Stimulated activated naive CD4-positive, alpha-beta T cell treated with Interleukin-2 at 50 U/mL for 16 hours (primary cell): ENCODE data around the gene ATP4B.
"Not testable (repeated sequence)": the region's sequence is repeated elsewhere in the genome, so short reads cannot be mapped to it uniquely, and the experiment has no call there.

Source experiments
- DNase-seq: peaks from one replicate; lab custom pipeline; 2025; lab: John Stamatoyannopoulos, UW

ATP4B gene

DNA sequence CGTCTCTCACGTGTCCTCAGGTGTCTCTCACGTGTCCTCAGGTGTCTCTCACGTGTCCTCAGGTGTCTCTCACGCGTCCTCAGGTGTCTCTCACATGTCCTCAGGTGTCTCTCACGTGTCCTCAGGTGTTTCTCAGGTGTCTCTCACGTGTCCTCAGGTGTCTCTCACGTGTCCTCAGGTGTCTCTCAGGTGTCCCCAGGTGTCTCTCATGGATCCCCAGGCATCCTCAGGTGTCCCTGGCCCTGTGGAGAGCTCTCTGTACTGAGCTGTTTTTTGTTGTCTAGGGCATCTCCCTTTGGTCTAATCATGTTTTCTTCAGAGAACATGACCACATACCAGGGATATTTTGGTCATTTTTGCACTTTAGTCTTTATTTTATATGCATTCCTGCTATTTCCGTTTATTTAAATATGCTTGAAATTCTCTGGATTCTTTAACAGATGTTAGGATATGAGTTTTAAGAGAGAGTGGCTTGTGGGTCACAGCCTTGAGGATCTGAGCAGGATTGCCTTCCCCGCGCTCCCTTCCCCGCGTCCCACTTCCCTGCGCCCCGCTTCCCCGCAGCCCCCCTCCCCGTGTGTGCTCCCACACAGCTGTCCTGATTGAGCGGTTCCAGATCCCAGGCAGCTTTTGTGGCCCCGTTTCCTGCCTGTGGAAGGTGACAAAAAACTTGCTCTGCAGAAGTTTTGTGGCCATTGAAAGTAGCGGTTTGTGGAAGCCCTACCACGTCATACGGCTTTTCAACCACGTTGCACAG is 31.9 kb downstream of the ATP4B start:
- DNase-seq: no peak

DNA sequence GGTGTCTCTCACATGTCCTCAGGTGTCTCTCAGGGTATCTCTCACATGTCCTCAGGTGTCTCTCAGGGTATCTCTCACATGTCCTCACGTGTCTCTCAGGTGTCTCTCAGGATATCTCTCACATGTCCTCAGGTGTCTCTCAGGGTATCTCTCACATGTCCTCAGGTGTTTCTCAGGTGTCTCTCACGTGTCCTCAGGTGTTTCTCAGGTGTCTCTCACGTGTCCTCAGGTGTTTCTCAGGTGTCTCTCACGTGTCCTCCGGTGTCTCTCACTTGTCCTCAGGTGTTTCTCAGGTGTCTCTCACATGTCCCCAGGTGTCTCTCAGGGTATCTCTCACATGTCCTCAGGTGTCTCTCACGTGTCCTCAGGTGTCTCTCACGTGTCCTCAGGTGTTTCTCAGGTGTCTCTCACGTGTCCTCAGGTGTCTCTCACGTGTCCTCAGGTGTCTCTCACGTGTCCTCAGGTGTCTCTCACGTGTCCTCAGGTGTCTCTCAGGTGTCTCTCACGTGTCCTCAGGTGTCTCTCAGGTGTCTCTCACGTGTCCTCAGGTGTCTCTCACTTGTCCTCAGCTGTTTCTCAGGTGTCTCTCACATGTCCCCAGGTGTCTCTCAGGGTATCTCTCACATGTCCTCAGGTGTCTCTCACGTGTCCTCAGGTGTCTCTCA is 33.2 kb downstream of the ATP4B start:
- DNase-seq: not testable (repeated sequence)

DNA sequence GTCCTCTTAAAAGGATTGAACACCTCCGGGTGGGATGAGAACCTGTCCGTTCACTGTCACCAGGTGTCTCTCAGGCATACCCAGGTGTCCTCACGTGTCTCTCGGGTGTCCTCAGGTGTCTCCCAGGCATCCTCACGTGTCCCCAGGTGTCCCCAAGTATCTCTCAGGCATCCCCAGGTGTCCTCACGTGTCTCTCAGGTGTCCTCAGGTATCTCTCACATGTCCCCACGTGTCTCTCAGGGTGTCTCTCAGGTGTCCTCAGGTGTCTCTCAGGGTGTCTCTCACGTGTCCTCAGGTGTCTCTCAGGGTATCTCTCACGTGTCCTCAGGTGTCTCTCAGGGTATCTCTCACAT is 33.8 kb downstream of the ATP4B start:
- DNase-seq: no peak

DNA sequence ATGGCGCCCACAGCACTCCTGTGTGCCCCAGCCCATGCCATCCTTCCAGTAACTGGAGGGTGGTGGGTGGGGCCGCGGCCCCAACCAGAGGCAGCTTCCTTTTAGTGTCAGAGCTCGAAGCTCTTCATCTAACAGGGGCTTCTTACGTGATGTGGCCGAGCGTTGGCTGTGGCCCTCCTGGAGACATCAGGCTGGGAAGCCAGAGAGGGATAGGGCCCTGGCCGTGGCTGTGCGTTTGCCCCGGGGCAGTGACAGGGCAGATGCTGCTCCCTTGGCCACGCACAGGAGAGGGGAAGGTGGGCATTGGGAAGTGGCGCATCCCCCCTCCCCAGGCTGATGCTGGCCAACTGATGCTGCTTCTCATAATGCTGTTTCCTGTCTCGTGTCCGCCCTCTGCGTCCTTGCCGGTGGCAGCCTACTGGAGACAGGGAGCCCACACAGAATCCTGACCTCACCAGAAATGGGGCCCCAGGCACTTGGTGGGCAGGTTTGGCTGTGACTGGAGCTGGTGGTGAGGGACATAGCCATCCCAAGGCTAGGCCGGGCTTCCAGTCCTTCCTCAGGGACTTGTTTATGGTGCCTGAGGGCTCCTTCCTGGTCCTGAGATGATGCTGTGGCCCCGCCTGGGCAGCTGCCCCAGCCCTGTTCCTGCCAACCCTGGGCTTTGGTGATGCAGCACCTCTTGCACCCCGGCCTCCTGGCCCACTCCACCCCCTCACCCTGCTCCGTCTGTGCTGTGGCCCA is 34.3 kb downstream of the ATP4B start:
- DNase-seq: no peak

DNA sequence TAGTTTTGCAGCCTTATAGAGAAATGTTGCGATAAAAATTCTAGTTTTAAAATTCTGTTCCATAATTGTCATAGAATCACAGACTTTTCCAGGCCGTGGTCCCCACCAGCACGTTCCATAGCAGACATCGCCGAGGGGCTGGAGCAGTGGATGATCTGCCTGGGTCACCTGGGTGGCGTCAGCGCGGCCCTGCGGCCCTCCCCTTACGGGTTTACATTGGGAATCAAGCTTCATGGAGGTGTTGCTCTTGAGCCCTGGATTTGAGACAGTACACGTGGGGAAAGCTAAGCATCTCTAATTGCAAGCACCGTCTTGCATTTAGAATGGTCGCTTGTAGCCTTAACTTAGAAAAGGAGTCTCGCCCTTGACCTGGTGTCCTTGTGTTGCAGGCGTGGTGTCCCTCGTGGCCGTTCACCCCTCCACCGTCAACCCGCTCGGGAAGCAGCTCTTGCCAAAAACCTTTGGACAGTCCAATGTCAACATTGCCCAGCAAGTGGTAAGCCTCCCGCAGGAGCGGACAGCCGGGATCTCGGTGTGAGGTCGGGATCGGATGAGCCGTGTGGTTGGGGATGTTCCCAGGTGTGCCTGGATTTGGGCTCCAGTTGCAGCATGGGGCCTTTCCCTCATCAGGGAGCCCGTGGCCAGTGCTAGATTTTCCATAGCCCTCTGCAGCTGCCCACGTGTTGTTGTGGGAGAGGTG is 35.1 kb downstream of the ATP4B start:
- DNase-seq: no peak

DNA sequence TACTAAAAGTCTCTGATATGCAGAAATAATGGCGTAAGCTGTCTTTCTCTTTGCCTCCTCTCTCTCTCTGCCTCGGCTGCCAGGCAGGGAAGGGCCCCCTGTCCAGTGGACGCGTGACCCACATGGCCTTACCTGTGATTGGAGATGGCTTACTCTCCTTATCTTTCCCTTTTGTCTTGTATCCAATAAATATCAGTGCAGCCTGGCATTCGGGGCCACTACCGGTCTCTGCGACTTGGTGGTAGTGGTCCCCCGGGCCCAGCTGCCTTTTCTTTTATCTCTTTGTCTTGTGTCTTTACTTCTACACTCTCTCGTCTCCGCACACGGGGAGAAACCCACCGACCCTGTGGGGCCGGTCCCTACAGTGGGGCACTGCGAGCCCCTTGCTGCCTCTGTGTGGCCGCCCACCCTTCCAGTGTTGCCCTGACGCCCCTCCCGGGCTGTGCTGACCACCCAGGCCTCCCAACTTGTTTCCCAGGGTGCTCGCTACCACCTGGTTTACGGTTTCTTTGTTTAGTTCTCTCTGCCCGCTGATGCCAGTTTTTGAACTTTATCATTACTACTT is 35.9 kb downstream of the ATP4B start:
- not testable (repeated sequence) for DNase-seq

DNA sequence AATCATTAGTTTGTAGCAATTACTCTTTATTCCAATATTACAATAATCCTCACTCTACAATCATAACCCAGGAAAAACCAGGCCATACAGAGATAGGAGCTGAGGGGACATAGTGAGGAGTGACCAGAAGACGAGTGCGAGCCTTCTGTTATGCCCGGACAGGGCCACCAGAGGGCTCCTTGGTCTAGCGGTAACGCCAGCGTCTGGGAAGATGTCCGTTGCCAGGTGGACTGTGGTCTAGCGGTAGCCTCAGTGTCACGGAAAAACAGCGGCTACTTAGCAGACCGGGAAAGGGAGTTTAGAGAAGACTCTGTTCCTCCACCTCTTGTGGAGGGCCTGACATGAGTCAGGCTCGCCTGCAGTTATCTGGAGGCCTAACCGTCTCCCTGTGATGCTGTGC is 36.5 kb downstream of the ATP4B start:
- DNase-seq: not testable (repeated sequence)

DNA sequence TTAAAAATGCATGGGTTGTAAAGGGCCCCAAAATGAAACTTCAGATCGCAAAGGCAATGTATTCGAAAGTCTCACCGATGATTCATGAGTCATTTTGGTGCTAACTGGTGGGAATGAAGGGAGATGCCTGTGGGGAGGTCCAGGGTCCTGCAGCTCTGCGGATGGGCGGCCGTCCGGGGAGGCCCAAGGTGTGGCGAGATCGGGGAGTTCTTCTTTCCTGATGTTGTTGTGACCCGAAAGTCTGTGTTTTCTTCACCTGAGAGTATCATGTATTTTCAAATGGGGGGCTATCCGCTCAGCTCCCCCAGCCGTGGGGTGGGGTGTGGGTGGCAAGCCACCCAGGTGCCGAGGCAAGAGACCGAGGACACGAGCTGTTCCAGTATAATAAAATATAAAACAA is 37.0 kb downstream of the ATP4B start:
- DNase-seq: no peak

DNA sequence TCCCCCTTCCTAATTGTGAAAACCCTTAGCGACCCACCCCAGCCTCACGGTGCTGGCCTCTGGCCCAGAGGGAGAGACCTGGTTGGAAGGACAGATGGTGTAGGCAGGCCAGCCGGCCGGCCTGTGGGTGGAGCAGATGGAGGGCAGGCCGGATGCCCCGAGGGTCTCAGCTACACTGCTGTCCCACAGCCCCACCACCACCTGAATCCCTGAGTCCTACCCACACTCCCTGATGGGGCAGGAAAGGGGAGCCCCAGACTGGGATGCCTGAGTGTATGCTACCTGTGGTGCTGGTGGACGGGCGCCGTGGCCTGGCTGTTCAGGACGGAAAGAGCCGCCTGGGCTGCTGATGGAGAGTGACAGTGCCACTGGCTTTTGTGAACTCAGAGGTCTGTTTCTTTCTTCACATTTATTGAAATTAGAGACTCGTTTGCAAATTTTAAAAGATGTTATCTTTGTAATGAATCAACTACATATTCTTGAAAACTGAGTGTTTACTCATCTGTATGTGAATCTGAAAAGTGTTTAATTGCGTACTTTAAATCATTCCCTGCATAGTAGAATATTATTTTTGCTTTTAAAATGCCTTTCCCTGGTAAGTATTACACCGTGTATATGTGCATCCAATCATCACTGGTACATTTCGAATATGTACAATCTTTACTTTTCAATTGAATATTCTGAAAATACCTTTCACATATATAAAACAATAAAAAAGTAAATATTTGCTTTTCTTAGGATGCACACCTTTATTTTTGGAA is 37.8 kb downstream of the ATP4B start:
- no peak for DNase-seq

DNA sequence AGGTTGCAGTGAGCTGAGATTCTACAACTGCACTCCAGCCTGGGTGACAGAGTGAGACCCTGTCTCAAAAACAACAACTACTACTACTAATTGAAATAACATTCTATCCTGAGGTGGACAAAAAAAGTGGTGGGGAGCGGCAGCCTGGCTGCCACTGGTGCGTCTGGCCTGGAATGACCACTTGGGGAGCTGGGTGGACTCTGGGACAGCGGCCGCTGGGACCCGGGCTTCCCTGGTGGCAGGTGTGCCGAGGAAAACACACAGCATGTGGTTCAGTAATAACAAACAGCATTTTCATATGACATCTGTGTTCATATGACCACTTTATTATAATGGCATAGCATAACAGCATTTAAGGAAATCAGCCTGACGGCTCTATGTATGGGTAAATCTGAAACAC is 39.5 kb downstream of the ATP4B start:
- DNase-seq: no peak

DNA sequence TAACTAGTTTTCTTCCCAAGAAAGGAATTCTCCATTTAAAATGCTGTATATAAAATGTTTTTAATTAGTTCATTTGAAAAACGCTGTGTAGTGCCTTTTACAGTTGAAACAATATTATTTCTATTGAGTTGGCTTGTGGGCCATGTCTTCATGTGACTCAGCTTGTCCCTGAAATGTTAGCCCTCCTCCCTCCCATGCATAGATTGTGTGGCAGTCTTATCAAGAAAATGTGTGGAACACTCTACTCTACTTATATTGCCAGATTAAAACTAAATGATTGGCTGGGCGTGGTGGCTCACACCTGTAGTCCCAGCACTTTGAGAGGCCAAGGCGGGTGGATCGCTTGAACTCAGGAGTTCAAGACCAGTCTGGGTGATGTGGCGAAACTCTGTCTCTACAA is 40.0 kb downstream of the ATP4B start:
- no peak for DNase-seq

DNA sequence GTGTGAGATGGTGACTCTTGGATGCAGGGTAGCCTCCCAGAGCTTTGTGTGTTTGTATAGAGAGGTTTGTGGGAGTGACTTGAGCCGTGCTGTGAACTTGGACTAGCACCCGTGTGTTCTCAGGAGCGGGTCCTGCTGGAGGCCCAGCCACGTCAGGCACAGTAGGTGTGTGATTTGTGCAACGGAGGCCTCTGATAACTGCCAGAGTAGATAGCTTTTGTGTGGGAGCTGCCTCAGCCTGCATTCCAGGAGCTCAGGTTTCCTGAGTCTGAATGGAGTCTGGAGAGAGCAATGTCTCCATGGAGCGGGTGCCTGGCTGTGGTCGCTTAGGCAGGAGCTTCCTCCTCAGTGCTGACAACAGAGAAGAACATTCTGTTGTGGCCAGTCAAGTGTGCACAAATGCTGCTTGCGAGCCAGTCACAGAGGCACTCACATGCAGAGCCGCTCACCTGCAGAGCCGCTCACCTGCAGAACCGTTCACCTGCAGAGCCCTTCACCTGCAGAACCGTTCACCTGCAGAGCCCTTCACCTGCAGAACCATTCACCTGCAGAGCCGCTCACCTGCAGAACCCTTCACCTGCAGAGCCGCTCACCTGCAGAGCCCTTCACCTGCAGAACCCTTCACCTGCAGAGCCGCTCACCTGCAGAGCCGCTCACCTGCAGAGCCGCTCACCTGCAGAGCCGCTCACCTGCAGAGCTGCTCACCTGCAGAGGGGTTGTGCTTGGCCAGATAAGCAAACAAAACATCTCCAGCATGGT is 40.8 kb downstream of the ATP4B start:
- DNase-seq: no peak

DNA sequence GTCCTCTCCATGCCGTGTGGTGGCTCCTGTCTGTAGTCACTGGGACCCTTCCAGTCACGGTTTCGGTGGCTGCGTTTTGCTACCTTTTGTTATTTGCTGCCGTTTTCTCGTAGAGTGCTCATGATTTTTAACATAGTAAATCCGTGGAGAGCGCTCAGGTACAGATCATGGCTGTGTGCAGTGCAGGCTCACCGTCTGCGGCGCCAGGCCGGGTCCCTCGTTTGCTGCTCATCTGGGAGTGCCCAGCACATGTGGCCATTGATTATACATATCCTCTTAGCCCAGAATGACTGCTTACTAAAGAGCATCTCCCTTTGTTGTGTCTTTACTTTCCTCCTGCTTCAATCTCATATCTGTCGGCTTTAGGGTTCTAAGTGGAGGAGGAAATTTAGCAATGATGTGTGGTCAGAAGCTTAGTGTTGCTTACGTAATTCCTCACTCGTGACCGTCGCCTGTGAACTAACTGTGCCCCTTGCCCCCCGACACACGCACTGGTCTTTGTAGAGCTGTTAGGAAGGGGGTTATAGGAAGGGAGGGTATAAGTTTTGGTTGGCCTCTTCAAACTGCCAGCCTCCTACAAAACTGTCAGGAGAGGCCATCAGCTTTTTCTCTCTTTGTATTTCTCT is 41.6 kb downstream of the ATP4B start:
- no peak for DNase-seq

DNA sequence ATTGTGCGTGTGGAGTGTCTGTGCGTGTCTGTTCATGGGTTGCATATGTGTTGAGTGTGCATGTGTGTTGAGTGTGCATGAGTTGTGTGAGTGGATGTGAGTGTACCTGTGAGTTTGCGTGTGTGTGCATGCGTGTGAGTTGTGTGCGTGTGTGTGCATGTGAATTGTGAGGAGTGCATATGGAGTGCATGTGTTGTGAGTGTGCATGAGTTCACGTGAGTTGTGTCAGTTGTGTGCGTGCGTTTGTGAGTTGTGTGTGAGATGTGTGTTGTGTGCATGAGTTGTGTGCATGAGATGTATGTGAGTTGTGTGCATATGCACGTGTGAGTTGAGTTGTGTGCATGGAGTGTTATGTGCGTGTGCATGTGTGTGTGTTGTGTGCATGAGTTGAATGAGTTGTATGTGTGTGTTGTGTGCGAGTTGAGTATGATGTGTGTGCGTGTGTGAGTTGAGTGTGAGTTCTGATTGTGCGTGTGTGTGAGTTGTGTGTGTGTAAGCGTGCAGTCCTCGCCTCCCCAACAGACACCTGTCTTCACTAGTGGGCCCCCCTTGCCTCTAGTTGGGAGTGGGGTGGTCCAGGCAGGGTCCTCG is 44.1 kb downstream of the ATP4B start:
- DNase-seq: no peak

DNA sequence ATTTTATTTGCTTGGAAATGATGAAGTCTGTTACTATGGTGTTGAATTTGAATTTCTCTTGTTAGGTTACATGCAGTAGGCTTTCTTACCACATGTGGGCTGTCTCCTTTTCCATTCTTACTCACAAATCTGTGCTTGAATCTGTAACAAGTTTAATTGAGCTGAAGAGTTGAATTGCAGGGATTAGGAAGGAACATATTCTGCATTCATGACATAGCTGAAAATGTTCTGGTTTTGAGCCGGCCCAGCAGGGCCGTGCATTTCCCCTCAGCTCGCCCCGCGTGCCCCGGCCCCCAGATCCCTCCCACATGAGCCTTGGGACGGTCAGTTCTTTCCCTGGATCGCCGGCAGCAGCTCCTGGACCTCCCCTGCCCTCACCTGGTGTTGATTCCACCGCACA is 45.4 kb downstream of the ATP4B start:
- no peak for DNase-seq

DNA sequence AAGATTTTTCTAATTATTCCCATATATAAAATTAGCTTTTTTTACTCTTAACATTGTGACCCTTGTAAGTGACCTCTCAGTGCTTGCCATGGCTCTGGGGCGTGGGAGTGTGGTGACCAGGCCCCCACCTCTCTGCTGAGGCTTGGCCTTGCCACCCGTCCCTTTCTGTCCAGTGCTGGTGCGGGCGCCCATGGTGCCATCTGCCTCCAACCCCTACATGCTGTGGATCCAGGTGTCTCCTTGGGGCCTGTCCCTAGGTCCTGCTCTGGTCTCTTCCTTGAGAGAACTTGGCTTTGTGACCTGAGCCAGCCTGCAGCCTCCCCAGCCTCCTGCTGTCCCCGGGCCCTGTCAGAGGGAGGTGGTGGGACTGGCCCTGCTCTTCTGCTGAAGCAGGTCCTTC is 46.0 kb downstream of the ATP4B start:
- no peak for DNase-seq

DNA sequence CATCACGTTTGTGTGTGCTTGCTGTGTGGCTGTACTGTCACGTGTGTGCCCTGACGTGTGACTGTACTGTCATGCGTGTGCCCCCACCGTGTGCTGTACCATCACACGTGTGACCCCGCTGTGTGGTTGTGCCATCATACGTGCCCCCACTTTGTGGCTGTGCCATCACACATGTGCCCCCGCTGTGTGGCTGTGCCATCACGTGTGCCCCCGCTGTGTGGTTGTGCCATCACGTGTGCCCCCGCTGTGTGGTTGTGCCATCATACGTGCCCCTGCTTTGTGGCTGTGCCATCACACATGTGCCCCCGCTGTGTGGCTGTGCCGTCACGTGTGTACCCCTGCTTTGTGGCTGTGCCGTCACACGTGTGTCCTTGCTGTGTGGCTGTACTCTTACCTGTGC is 47.7 kb downstream of the ATP4B start:
- no peak for DNase-seq

DNA sequence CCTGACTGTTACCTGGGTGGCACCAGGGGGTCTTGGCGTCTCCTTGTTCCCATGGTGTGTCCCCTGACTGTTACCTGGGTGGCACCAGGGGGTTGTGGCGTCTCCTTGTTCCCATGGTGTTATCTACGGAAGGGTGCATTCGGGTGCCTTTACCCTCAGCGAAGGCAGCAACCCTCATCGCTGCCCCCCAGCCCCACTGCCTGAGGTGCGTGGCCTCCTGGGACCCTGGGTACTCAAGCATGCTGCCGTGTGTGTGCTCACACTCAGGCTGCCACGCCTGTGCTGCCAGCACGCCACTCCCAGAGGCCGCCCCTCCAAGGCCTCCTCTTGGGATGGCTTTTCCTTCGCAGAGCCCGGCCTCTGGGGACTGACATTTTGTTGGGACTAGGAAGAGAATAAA is 48.4 kb downstream of the ATP4B start:
- DNase-seq: no peak

DNA sequence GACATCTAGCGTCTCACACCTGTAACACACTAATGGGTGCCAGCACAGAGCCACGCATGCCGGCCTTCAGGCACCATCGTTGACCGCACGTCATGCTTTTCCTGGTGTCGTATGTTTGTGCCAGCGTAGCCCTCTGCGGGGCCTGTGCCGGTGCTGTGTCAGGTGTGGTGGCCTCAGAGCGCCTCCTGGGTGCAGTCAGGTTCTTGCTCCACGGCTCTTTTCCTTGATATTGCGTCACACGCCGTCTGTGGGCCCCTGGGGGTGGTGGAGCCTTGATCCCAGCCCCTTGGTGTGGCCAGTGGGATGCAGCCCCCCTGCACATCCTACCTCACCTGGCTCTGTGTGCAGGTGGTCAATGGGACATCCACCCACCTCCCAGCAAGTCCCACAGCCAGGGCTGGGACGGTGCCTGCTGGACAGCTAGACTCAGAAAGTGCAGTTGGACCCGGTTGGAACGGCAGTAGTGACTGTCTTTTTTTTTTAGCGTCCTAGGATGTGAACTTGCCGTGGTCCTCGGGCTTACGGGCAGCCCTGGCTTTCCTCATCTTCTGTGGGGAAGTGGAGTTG is 48.9 kb downstream of the ATP4B start:
- no peak for DNase-seq
